ENCODE results near the gene PPP1R9A.

PPP1R9A gene

GRCh38 chr7:95309951-95310350 is 402.6 kb downstream of the PPP1R9A start:
- H3K36me3 ChIP-seq (ENCODE audit: control insufficient read depth, insufficient read depth, low read length) = no peaks in the 10 kb centered on the region
- no peak for TF ChIP-seq CTCF (IDR thresholded peaks at IDR 0.05)
- H3K79me2 ChIP-seq = no peaks in the 10 kb centered on the region
- no peaks in the 10 kb centered on the region for H3K9me3 ChIP-seq (ENCODE audit: control insufficient read depth, low read length)
- H3K9ac ChIP-seq = no peak overlapping the region
- H3K27me3 ChIP-seq (ENCODE audit: control insufficient read depth, insufficient read depth, low read length) = no peaks in the 10 kb centered on the region
- no peaks in the 10 kb centered on the region for H3K4me1 ChIP-seq
- no peak overlapping the region for H3K4me2 ChIP-seq (ENCODE audit: low read length)
- no peak overlapping the region for H3K4me3 ChIP-seq (ENCODE audit: low read depth, low read length)
- H3K27ac ChIP-seq = no peak overlapping the region
- no peak overlapping the region for H2AFZ ChIP-seq

- Histone ChIP-seq H2AFZ (no peak overlapping the region), H3K9ac (no peak overlapping the region), H3K4me2 (ENCODE audit: low read length) (no peak overlapping the region), H3K27ac (no peak overlapping the region), H3K36me3 (ENCODE audit: control insufficient read depth, insufficient read depth, low read length) (no peaks in the 10 kb centered on the region), H3K9me3 (ENCODE audit: control insufficient read depth, low read length) (no peaks in the 10 kb centered on the region), H3K4me3 (ENCODE audit: low read depth, low read length) (no peak overlapping the region), H3K79me2 (no peaks in the 10 kb centered on the region), H3K27me3 (ENCODE audit: control insufficient read depth, insufficient read depth, low read length) (no peaks in the 10 kb centered on the region), H3K4me1 (no peaks in the 10 kb centered on the region)
- no peak for TF ChIP-seq CTCF (IDR thresholded peaks at IDR 0.05)
Measured at GRCh38 chr7:95311389-95311788, 404.0 kb downstream of the PPP1R9A start.

- no peak overlapping the region for H3K4me2 ChIP-seq (ENCODE audit: low read length)
- H3K4me1 ChIP-seq = no peaks in the 10 kb centered on the region
- no peak overlapping the region for H3K27ac ChIP-seq
- H3K4me3 ChIP-seq (ENCODE audit: low read depth, low read length) = no peak overlapping the region
- H2AFZ ChIP-seq = no peak overlapping the region
- H3K9me3 ChIP-seq (ENCODE audit: control insufficient read depth, low read length) = no peaks in the 10 kb centered on the region
- no peaks in the 10 kb centered on the region for H3K27me3 ChIP-seq (ENCODE audit: control insufficient read depth, insufficient read depth, low read length)
- TF ChIP-seq CTCF (IDR thresholded peaks at IDR 0.05) = no peak
- no peak overlapping the region for H3K9ac ChIP-seq
- H3K79me2 ChIP-seq = no peaks in the 10 kb centered on the region
- H3K36me3 ChIP-seq (ENCODE audit: control insufficient read depth, insufficient read depth, low read length) = no peaks in the 10 kb centered on the region
Measured at GRCh38 chr7:95312561-95312960, 405.2 kb downstream of the PPP1R9A start.

GRCh38 chr7:95316588-95316987 is 409.2 kb downstream of the PPP1R9A start:
- Histone ChIP-seq H3K27me3 (ENCODE audit: control insufficient read depth, insufficient read depth, low read length) (no peaks in the 10 kb centered on the region), H3K79me2 (no peaks in the 10 kb centered on the region), H3K27ac (no peak overlapping the region), H3K9ac (no peak overlapping the region), H3K9me3 (ENCODE audit: control insufficient read depth, low read length) (no peaks in the 10 kb centered on the region), H3K36me3 (ENCODE audit: control insufficient read depth, insufficient read depth, low read length) (no peaks in the 10 kb centered on the region), H3K4me2 (ENCODE audit: low read length) (no peak overlapping the region), H3K4me1 (no peaks in the 10 kb centered on the region), H2AFZ (no peak overlapping the region), H3K4me3 (ENCODE audit: low read depth, low read length) (no peak overlapping the region)
- no peak for TF ChIP-seq CTCF (IDR thresholded peaks at IDR 0.05)

GRCh38 chr7:95317546-95317945 is 410.2 kb downstream of the PPP1R9A start:
- Histone ChIP-seq H3K36me3 (ENCODE audit: control insufficient read depth, insufficient read depth, low read length) (no peaks in the 10 kb centered on the region), H3K4me2 (ENCODE audit: low read length) (no peak overlapping the region), H3K4me1 (no peaks in the 10 kb centered on the region), H3K79me2 (no peaks in the 10 kb centered on the region), H3K4me3 (ENCODE audit: low read depth, low read length) (no peak overlapping the region), H3K27me3 (ENCODE audit: control insufficient read depth, insufficient read depth, low read length) (no peaks in the 10 kb centered on the region), H3K9ac (no peak overlapping the region), H3K27ac (no peak overlapping the region), H2AFZ (no peak overlapping the region), H3K9me3 (ENCODE audit: control insufficient read depth, low read length) (no peaks in the 10 kb centered on the region)
- TF ChIP-seq CTCF (IDR thresholded peaks at IDR 0.05) = no peak

Measured in parathyroid adenoma (tissue), 2 donors.